GM19463 (cell line): Measurements from ENCODE around the gene TPRG1L.
A peak's percentile ranks its signal among the peaks of the same experiment; 100 is the strongest.
"Not testable (repeated sequence)": the region's sequence is repeated elsewhere in the genome, so short reads cannot be mapped to it uniquely, and the experiment has no call there.

Source experiments
- ATAC-seq: cut with Tn5 transposase; IDR thresholded peaks from one replicate; pipeline ENCODE4 v1.9.1; 2021; ENCODE audit warnings: mild to moderate bottlenecking, moderate library complexity; ENCODE audit not compliant: unreplicated experiment

The TPRG1L gene

GRCh38 chr1:3624200-3625136 is at the start of gene TPRG1L:
TSS of gene TPRG1L (plus strand) at chr1:3625015. CDS start at chr1:3625073, 58 bp downstream.
- peak; percentile 91 for ATAC-seq

- ATAC-seq = not testable (repeated sequence)
Measured at GRCh38 chr1:3575515-3575914, 49.3 kb upstream of the TPRG1L start.

- ATAC-seq = no peak
Measured at GRCh38 chr1:3575993-3576392, 48.8 kb upstream of the TPRG1L start.

- ATAC-seq = no peak
Measured at GRCh38 chr1:3577300-3577699, 47.5 kb upstream of the TPRG1L start.

GRCh38 chr1:3577711-3578432 is 46.9 kb upstream of the TPRG1L start:
- ATAC-seq = no peak

GRCh38 chr1:3578433-3578805 is 46.4 kb upstream of the TPRG1L start:
- ATAC-seq = no peak

- no peak for ATAC-seq
Measured at GRCh38 chr1:3578906-3579305, 45.9 kb upstream of the TPRG1L start.

- no peak for ATAC-seq
Measured at GRCh38 chr1:3579626-3580025, 45.2 kb upstream of the TPRG1L start.

GRCh38 chr1:3580231-3580630 is 44.6 kb upstream of the TPRG1L start:
- no peak for ATAC-seq

- no peak for ATAC-seq
Measured at GRCh38 chr1:3581296-3582036, 43.3 kb upstream of the TPRG1L start.

- not testable (repeated sequence) for ATAC-seq
Measured at GRCh38 chr1:3583751-3584150, 41.1 kb upstream of the TPRG1L start.

- ATAC-seq = no peak
Measured at GRCh38 chr1:3584915-3585314, 39.9 kb upstream of the TPRG1L start.

- ATAC-seq = not testable (repeated sequence)
Measured at GRCh38 chr1:3585353-3585868, 39.4 kb upstream of the TPRG1L start.

GRCh38 chr1:3585940-3586568 is 38.8 kb upstream of the TPRG1L start:
- no peak for ATAC-seq

- ATAC-seq = no peak
Measured at GRCh38 chr1:3586986-3587759, 37.6 kb upstream of the TPRG1L start.

- ATAC-seq = no peak
Measured at GRCh38 chr1:3588395-3588794, 36.4 kb upstream of the TPRG1L start.

GRCh38 chr1:3590139-3590763 is 34.6 kb upstream of the TPRG1L start:
- ATAC-seq = no peak

GRCh38 chr1:3590951-3591865 is 33.6 kb upstream of the TPRG1L start:
- ATAC-seq = no peak
